Measurements from ENCODE around the gene RNU6-9. TPM values are rescaled to one million over a fixed set of nuclear protein-coding genes. Genes with fewer than 3 reads are reported as not detected.
A peak's percentile ranks its signal among the peaks of the same experiment; 100 is the strongest.

Gene RNU6-9
- total and polyA plus RNA-seq, 2 of the 13 experiments (the other 11 are each of a cell fraction or from before 2014, with no cell fraction given) = under 0.01 TPM; not detected in 1

- TF ChIP-seq, protein P1, sequence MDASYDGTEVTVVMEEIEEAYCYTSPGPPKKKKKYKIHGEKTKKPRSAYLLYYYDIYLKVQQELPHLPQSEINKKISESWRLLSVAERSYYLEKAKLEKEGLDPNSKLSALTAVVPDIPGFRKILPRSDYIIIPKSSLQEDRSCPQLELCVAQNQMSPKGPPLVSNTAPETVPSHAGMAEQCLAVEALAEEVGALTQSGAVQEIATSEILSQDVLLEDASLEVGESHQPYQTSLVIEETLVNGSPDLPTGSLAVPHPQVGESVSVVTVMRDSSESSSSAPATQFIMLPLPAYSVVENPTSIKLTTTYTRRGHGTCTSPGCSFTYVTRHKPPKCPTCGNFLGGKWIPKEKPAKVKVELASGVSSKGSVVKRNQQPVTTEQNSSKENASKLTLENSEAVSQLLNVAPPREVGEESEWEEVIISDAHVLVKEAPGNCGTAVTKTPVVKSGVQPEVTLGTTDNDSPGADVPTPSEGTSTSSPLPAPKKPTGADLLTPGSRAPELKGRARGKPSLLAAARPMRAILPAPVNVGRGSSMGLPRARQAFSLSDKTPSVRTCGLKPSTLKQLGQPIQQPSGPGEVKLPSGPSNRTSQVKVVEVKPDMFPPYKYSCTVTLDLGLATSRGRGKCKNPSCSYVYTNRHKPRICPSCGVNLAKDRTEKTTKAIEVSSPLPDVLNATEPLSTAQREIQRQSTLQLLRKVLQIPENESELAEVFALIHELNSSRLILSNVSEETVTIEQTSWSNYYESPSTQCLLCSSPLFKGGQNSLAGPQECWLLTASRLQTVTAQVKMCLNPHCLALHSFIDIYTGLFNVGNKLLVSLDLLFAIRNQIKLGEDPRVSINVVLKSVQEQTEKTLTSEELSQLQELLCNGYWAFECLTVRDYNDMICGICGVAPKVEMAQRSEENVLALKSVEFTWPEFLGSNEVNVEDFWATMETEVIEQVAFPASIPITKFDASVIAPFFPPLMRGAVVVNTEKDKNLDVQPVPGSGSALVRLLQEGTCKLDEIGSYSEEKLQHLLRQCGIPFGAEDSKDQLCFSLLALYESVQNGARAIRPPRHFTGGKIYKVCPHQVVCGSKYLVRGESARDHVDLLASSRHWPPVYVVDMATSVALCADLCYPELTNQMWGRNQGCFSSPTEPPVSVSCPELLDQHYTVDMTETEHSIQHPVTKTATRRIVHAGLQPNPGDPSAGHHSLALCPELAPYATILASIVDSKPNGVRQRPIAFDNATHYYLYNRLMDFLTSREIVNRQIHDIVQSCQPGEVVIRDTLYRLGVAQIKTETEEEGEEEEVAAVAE (CRISPR knock-in tag; IDR thresholded peaks at IDR 0.05; ENCODE audit: borderline replicate concordance) = peak; percentile 96
- TF ChIP-seq ZHX2 (IDR thresholded peaks at IDR 0.05; ENCODE audit: low read depth) (0 out of 2 replicates have a peak, but pooled peaks have one; percentile 30), ZHX2 (CRISPR knock-in tag; IDR thresholded peaks at IDR 0.05; ENCODE audit: borderline replicate concordance) (no peak), ZNF775 (CRISPR knock-in tag; IDR thresholded peaks at IDR 0.05; ENCODE audit: borderline replicate concordance) (no peak), GPN1 (CRISPR knock-in tag; IDR thresholded peaks at IDR 0.05; ENCODE audit: borderline replicate concordance) (no peak), ZKSCAN1 (IDR thresholded peaks at IDR 0.05; ENCODE audit: low read length) (no peak), FOXA3 (CRISPR knock-in tag; IDR thresholded peaks at IDR 0.05) (peak; percentile 98)
- TF ChIP-seq, protein P2, sequence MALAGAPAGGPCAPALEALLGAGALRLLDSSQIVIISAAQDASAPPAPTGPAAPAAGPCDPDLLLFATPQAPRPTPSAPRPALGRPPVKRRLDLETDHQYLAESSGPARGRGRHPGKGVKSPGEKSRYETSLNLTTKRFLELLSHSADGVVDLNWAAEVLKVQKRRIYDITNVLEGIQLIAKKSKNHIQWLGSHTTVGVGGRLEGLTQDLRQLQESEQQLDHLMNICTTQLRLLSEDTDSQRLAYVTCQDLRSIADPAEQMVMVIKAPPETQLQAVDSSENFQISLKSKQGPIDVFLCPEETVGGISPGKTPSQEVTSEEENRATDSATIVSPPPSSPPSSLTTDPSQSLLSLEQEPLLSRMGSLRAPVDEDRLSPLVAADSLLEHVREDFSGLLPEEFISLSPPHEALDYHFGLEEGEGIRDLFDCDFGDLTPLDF (CRISPR knock-in tag; IDR thresholded peaks at IDR 0.05) = peak; percentile 84; the same call in 1 of the 2 replicates
- TF ChIP-seq, protein P3, sequence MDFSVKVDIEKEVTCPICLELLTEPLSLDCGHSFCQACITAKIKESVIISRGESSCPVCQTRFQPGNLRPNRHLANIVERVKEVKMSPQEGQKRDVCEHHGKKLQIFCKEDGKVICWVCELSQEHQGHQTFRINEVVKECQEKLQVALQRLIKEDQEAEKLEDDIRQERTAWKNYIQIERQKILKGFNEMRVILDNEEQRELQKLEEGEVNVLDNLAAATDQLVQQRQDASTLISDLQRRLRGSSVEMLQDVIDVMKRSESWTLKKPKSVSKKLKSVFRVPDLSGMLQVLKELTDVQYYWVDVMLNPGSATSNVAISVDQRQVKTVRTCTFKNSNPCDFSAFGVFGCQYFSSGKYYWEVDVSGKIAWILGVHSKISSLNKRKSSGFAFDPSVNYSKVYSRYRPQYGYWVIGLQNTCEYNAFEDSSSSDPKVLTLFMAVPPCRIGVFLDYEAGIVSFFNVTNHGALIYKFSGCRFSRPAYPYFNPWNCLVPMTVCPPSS (IDR thresholded peaks at IDR 0.05) = no peak
- TF ChIP-seq, protein P4, sequence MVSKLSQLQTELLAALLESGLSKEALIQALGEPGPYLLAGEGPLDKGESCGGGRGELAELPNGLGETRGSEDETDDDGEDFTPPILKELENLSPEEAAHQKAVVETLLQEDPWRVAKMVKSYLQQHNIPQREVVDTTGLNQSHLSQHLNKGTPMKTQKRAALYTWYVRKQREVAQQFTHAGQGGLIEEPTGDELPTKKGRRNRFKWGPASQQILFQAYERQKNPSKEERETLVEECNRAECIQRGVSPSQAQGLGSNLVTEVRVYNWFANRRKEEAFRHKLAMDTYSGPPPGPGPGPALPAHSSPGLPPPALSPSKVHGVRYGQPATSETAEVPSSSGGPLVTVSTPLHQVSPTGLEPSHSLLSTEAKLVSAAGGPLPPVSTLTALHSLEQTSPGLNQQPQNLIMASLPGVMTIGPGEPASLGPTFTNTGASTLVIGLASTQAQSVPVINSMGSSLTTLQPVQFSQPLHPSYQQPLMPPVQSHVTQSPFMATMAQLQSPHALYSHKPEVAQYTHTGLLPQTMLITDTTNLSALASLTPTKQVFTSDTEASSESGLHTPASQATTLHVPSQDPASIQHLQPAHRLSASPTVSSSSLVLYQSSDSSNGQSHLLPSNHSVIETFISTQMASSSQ (IDR thresholded peaks at IDR 0.05; ENCODE audit: low read depth) = no peak
- TF ChIP-seq, protein P4 (CRISPR knock-in tag; IDR thresholded peaks at IDR 0.05; ENCODE audit: borderline replicate concordance) = peak; percentile 77; the same call in 1 of the 2 replicates
Observed at GRCh38 chr19:934865-935479, 41.7 kb downstream of the RNU6-9 start (continued).

All from HepG2 (cell line).